H7 (cell line): Measurements from ENCODE around the gene KLHL30. TPM values are rescaled to one million over a fixed set of nuclear protein-coding genes. Genes with fewer than 3 reads are reported as not detected.
"Not testable (repeated sequence)": the region's sequence is repeated elsewhere in the genome, so short reads cannot be mapped to it uniquely, and the experiment has no call there.

Experiments used
- DNase-seq: peaks from one replicate; pipeline ENCODE4 v3.0.0; 2012
- H3K27me3 ChIP-seq: 2 replicates; pipeline ENCODE4 v1.6.0; 2011; ENCODE audit warnings: mild to moderate bottlenecking, low read length; ENCODE audit not compliant: control insufficient read depth, insufficient read depth
- H3K36me3 ChIP-seq: replicated peaks from 2 replicates; pipeline ENCODE4 v1.5.1; 2011; ENCODE audit warnings: low read length; ENCODE audit not compliant: control insufficient read depth, insufficient read depth
- H3K4me3 ChIP-seq: 2 replicates; pipeline ENCODE4 v1.5.1; 2011; ENCODE audit warnings: low read depth, mild to moderate bottlenecking, control low read depth, low read length, moderate library complexity; ENCODE audit not compliant: insufficient read depth
- total RNA-seq: library from RNA; depleted of rRNA; stranded (reverse); fragments of >200 nt; shearing (Covaris generic); gene quantifications from 2 replicates; pipeline ENCODE4 v1.2.3, GENCODE V29; 2014

KLHL30 gene
- total RNA-seq, 1 experiment from 2014 or later = 0.10 TPM

- Histone ChIP-seq H3K4me3 (peak overlapping the region; percentile 24; the same call in 1 of the 2 replicates), H3K27me3 (peaks cover 27% of the 10 kb centered on the region), H3K36me3 (no peaks in the 10 kb centered on the region)
- DNase-seq = peak; percentile 87
Observed at GRCh38 chr2:238163481-238164198, 25.2 kb downstream of the KLHL30 start.

- peaks cover 2% of the 10 kb centered on the region for H3K36me3 ChIP-seq
- H3K27me3 ChIP-seq = peaks cover 20% of the 10 kb centered on the region
- DNase-seq = peak; percentile 44
- no peak overlapping the region for H3K4me3 ChIP-seq
Observed at GRCh38 chr2:238164906-238165287, 26.4 kb downstream of the KLHL30 start.

DNA sequence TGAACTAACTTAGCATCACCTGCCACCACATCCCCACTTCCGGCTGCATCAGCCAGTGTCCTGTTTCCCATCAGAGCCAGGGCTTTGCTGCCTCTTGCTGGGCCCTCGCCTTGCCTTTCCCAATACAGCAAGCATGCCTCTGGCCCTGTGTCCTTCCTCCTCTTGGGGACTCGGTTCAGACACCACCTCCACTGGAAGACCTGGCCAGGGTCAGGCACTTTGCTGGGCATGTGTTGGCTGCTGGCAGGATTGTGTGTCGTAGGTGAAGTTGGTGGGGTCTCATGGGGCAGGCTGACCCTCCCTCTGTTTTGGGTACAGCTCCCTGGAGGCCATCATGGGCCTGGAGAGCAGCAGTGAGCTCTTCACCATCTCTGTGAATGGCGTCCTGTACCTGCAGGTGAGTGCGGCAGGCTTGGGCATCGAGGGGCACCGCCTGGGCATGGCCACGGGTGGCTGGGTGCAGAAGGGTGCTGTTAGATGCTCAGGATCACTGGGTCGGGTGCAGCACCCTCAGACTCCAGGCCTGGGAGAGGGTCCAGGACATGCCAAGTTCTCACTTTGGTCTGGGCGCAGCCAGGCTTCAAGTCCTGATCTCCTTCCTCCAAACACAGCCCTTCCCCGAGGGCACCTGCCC is 26.9 kb downstream of the KLHL30 start:
- H3K4me3 ChIP-seq = no peak overlapping the region
- H3K36me3 ChIP-seq = peaks cover 2% of the 10 kb centered on the region
- peaks cover 17% of the 10 kb centered on the region for H3K27me3 ChIP-seq
- peak; percentile 49 for DNase-seq

- Histone ChIP-seq H3K4me3 (no peak overlapping the region), H3K27me3 (peaks cover 17% of the 10 kb centered on the region; the same call in 1 of the 2 replicates), H3K36me3 (peaks cover 4% of the 10 kb centered on the region)
- peak; percentile 47 for DNase-seq
Observed at GRCh38 chr2:238166391-238167343, 28.2 kb downstream of the KLHL30 start.

- peaks cover 4% of the 10 kb centered on the region for H3K36me3 ChIP-seq
- peaks cover 16% of the 10 kb centered on the region; the same call in 1 of the 2 replicates for H3K27me3 ChIP-seq
- DNase-seq = peak; percentile 56
- H3K4me3 ChIP-seq = no peak overlapping the region
Observed at GRCh38 chr2:238167344-238167715, 28.9 kb downstream of the KLHL30 start.

- Histone ChIP-seq H3K4me3 (no peak overlapping the region), H3K27me3 (peaks cover 11% of the 10 kb centered on the region; the same call in 1 of the 2 replicates), H3K36me3 (peaks cover 4% of the 10 kb centered on the region)
- peak; percentile 47 for DNase-seq
Observed at GRCh38 chr2:238167761-238168160, 29.3 kb downstream of the KLHL30 start.

GRCh38 chr2:238168196-238169047 is 30.0 kb downstream of the KLHL30 start:
- peaks cover 4% of the 10 kb centered on the region for H3K36me3 ChIP-seq
- no peak overlapping the region for H3K4me3 ChIP-seq
- DNase-seq = no peak
- peaks cover 5% of the 10 kb centered on the region; the same call in 1 of the 2 replicates for H3K27me3 ChIP-seq

DNA sequence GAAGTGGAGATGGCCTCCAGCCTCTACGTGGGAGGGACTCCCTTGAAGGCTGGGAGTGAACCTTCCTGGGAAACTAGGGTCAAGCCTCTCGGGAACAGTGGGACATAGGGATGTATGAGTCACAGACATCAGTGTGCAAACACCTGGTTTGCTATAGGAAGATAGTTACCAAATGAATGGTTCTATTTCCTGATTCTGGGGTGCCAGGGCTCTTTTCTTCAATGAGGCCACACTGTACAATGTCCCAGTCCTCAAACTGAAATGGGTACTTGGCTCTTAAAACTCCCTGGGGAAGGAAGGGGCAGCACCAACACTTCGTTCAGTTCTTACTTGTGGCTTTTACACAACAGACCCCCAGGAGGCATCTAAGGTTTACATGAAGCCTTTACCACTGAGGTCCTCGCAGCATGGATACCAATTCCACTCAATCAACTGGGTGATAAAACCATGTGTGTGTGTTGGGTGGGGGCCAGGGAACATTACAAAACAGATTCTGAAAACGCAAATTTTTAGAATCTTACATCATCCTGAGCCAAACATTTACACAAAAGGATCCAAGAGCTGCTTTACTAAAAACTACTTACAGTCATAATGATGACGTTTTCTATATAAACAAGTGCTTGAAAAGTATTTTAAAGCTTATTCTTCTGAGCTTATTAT is 30.7 kb downstream of the KLHL30 start:
- DNase-seq = no peak
- no peak overlapping the region for H3K4me3 ChIP-seq
- H3K27me3 ChIP-seq = peaks cover 2% of the 10 kb centered on the region; the same call in 1 of the 2 replicates
- H3K36me3 ChIP-seq = peaks cover 4% of the 10 kb centered on the region

GRCh38 chr2:238169708-238170251 is 31.3 kb downstream of the KLHL30 start:
- no peak for DNase-seq
- H3K4me3 ChIP-seq = no peak overlapping the region
- H3K36me3 ChIP-seq = peaks cover 4% of the 10 kb centered on the region
- no peaks in the 10 kb centered on the region for H3K27me3 ChIP-seq

DNA sequence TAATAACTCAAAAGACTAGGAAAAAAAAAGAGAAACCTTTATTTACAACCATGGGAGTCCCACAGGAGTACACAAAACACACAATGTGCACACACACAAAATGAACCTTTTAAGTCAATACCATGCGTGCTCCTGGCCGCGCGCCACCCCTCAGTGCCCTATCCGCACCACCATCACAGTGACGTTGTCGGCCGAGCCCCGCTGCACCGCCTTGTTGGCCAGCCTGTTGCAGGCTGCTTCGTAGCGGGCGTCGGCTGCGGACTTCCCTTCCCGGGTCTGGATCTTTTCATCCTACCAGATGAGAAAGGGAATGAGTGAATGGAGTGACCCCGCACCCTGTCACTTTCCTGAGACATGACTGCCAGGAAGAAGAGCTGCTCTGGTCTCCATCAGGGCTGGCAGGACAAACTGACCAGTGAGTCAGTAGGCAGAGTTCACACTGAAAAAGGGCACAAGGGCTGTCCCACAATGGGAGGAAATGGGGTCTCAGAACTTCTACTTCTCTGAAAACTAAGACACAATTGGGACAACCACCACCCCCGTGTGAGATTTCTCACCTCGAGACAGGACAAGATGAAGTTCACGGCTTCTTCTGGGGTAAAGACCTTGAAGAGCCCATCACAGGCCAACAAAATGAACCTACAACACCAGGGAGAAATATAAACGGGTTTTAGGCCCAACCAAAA is 32.1 kb downstream of the KLHL30 start:
- H3K27me3 ChIP-seq = no peaks in the 10 kb centered on the region
- H3K4me3 ChIP-seq = no peak overlapping the region
- DNase-seq = no peak
- H3K36me3 ChIP-seq = peaks cover 4% of the 10 kb centered on the region

DNA sequence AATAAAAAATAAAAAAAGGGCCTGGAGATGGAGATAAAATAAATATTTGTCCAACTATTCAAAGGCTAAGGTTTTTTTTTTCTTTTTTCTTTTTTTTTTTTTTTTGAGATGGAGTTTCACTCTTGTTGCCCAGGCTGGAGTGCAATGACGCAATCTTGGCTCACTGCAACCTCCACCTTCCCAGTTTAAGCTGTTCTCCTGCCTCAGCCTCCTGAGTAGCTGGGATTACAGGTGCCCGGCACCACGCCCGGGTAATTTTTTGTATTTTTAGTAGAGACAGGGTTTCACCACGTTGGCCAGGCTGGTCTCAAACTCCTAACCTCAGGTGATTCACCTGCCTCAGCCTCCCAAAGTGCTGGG is 32.6 kb downstream of the KLHL30 start:
- H3K4me3 ChIP-seq, H3K27me3 ChIP-seq, H3K36me3 ChIP-seq, DNase-seq: not testable (repeated sequence)

- no peak overlapping the region for H3K4me3 ChIP-seq
- peaks cover 4% of the 10 kb centered on the region for H3K36me3 ChIP-seq
- H3K27me3 ChIP-seq = no peaks in the 10 kb centered on the region
- DNase-seq = no peak
Observed at GRCh38 chr2:238171575-238172187, 33.2 kb downstream of the KLHL30 start.
